ENCODE measurements around the gene MSRB3. TPM values are rescaled to one million over a fixed set of nuclear protein-coding genes. Genes with fewer than 3 reads are reported as not detected.

MSRB3 gene
- total RNA-seq, 2 donors from 2014 or later = 1.2 to 2.1 TPM

DNA sequence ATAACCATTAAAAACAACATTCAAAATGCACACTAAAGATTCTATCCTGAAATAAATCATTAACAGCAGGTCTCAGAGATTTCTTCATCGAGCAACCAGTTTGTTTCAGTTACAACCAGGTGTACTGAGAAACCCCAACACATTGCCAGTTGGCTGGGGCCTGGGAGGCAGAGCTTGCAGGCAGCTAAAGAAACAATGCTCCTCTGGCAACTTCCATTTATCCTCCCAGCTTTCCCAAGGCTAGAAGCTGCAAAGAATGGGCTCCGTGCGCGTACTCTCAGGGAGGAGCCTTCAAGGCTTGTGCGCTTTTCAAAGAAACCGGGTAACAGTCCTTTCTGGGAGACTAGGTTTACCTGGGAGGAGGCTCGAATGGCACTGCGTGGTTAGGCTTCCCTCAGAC lies 181.6 kb downstream of the MSRB3 start:
- no peak overlapping the region for H3K9ac ChIP-seq (ENCODE audit: extremely low read depth, low read length, poor library complexity, severe bottlenecking)
- DNase-seq = no peak

DNA sequence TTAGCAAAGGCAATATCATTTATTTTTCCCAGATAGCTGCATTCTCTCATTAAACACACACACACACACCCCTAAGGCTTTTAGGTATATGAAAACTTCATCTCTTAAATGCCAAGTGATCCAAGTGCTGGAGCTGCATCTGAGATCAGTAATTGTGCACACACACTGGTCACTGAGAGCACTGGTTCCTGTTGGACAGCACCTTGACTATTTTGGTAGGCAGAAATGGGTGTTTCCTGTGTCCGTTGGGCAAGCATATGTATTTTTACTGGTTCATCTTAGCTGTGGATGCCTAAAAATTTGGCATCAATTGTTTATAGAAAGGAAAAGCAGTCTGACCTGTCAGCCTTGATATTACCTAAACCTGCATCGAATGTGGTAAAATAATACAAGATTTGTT lies 182.5 kb downstream of the MSRB3 start:
- H3K36me3 Mint-ChIP-seq (ENCODE audit: low read depth) = no peaks in the 10 kb centered on the region
- H3K4me3 ChIP-seq (ENCODE audit: low read length) = no peak overlapping the region
- peaks cover 28% of the 10 kb centered on the region for H3K27me3 Mint-ChIP-seq (ENCODE audit: insufficient read depth)

More for the DNA sequence above, 181.6 kb downstream of the MSRB3 start:
- no peak overlapping the region for H3K4me3 ChIP-seq (ENCODE audit: low read length)
- Mint-ChIP-seq H3K27ac (no peak overlapping the region), H3K36me3 (ENCODE audit: low read depth) (no peaks in the 10 kb centered on the region), H3K9me3 (no peaks in the 10 kb centered on the region), H3K27me3 (ENCODE audit: insufficient read depth) (peaks cover 34% of the 10 kb centered on the region), H3K4me1 (no peaks in the 10 kb centered on the region), H3K4me3 (no peak overlapping the region)
- H3K4me1 ChIP-seq (ENCODE audit: control insufficient read depth, insufficient read depth, low read length) = no peaks in the 10 kb centered on the region
- TF ChIP-seq, protein P1, sequence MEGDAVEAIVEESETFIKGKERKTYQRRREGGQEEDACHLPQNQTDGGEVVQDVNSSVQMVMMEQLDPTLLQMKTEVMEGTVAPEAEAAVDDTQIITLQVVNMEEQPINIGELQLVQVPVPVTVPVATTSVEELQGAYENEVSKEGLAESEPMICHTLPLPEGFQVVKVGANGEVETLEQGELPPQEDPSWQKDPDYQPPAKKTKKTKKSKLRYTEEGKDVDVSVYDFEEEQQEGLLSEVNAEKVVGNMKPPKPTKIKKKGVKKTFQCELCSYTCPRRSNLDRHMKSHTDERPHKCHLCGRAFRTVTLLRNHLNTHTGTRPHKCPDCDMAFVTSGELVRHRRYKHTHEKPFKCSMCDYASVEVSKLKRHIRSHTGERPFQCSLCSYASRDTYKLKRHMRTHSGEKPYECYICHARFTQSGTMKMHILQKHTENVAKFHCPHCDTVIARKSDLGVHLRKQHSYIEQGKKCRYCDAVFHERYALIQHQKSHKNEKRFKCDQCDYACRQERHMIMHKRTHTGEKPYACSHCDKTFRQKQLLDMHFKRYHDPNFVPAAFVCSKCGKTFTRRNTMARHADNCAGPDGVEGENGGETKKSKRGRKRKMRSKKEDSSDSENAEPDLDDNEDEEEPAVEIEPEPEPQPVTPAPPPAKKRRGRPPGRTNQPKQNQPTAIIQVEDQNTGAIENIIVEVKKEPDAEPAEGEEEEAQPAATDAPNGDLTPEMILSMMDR (conservative IDR thresholded peaks at IDR 0.05) = no peak
- H3K36me3 ChIP-seq (ENCODE audit: control insufficient read depth, insufficient read depth, low read length) = no peaks in the 10 kb centered on the region
- no peaks in the 10 kb centered on the region for H3K9me3 ChIP-seq (ENCODE audit: control insufficient read depth, low read length)
- WGBS, 2 experiments (ENCODE audit: insufficient coverage in 1 of 2, insufficient read length in 1 of 2) = 89 to 91% methylated on average over 5 to 8 of the region's 8 CpGs
- peaks cover 14% of the 10 kb centered on the region for H3K27me3 ChIP-seq (ENCODE audit: control insufficient read depth, insufficient read depth, low read length, poor library complexity, severe bottlenecking)
- H3K27ac ChIP-seq (ENCODE audit: low read depth, low read length) = no peak overlapping the region

DNA sequence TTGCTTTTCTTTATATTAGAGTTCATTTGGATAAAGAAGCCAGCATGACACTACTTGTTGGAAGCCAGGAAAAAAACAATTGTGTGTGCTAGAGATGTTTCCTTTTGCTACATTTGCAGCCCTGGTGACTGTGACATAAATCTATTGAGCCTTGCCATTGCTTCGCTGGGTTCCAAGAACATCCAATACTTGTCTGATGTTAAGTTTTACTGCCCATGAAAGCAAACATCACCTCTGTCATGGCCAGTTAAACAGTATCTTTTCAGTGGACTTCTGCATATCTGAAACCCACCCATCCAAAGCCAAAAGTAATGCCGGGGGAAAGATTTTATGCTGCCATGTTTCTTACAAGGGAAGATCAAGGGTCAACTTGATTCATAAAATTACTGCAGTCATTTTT lies 184.0 kb downstream of the MSRB3 start:
- DNase-seq = no peak
- Mint-ChIP-seq H3K27me3 (ENCODE audit: insufficient read depth) (peaks cover 21% of the 10 kb centered on the region), H3K27ac (no peak overlapping the region), H3K4me1 (no peaks in the 10 kb centered on the region), H3K36me3 (ENCODE audit: low read depth) (no peaks in the 10 kb centered on the region), H3K9me3 (no peaks in the 10 kb centered on the region), H3K4me3 (no peak overlapping the region)
- TF ChIP-seq, protein P1 (conservative IDR thresholded peaks at IDR 0.05) = no peak
- 89 to 96% methylated on average over 2 of the region's 2 CpGs for WGBS, 2 experiments (ENCODE audit: insufficient coverage in 1 of 2, insufficient read length in 1 of 2)
- no peaks in the 10 kb centered on the region for H3K9me3 ChIP-seq (ENCODE audit: control insufficient read depth, low read length)
- H3K9ac ChIP-seq (ENCODE audit: extremely low read depth, low read length, poor library complexity, severe bottlenecking) = no peak overlapping the region
- H3K27me3 ChIP-seq (ENCODE audit: control insufficient read depth, insufficient read depth, low read length, poor library complexity, severe bottlenecking) = peaks cover 6% of the 10 kb centered on the region
- H3K4me1 ChIP-seq (ENCODE audit: control insufficient read depth, insufficient read depth, low read length) = no peaks in the 10 kb centered on the region
- H3K36me3 ChIP-seq (ENCODE audit: control insufficient read depth, insufficient read depth, low read length) = no peaks in the 10 kb centered on the region
- no peak overlapping the region for H3K4me3 ChIP-seq (ENCODE audit: low read length)
- no peak overlapping the region for H3K27ac ChIP-seq (ENCODE audit: low read depth, low read length)

More for the DNA sequence above, 182.5 kb downstream of the MSRB3 start:
- Mint-ChIP-seq H3K4me1 (no peaks in the 10 kb centered on the region), H3K27ac (no peak overlapping the region), H3K4me3 (no peak overlapping the region), H3K9me3 (no peaks in the 10 kb centered on the region)
- H3K9me3 ChIP-seq (ENCODE audit: control insufficient read depth, low read length) = no peaks in the 10 kb centered on the region
- 93 to 94% methylated on average over 2 of the region's 2 CpGs for WGBS, 2 experiments (ENCODE audit: insufficient coverage in 1 of 2, insufficient read length in 1 of 2)
- no peaks in the 10 kb centered on the region for H3K4me1 ChIP-seq (ENCODE audit: control insufficient read depth, insufficient read depth, low read length)
- no peaks in the 10 kb centered on the region for H3K36me3 ChIP-seq (ENCODE audit: control insufficient read depth, insufficient read depth, low read length)
- H3K27ac ChIP-seq (ENCODE audit: low read depth, low read length) = no peak overlapping the region
- H3K9ac ChIP-seq (ENCODE audit: extremely low read depth, low read length, poor library complexity, severe bottlenecking) = no peak overlapping the region
- peaks cover 6% of the 10 kb centered on the region for H3K27me3 ChIP-seq (ENCODE audit: control insufficient read depth, insufficient read depth, low read length, poor library complexity, severe bottlenecking)
- TF ChIP-seq, protein P1 (conservative IDR thresholded peaks at IDR 0.05) = no peak
- no peak for DNase-seq

Data from endodermal cell (in vitro differentiated cells).